ENCODE data around the gene CDH8.

- TF ChIP-seq CTCF (IDR thresholded peaks at IDR 0.05) (no peak), POLR2A (IDR thresholded peaks at IDR 0.05) (no peak)
Measured at GRCh38 chr16:61969077-61969382, 67.2 kb downstream of the CDH8 start.

All from thyroid gland (tissue), 4 donors.